OCI-LY7 (cell line): ENCODE measurements around the gene TCAP.

Experiments
- EZH2phosphoT487 ChIP-seq: fragments of 200-600 bp; sonication (generic); IDR thresholded peaks from 2 replicates; pipeline ENCODE4 v1.6.1; 2018; ENCODE audit warnings: low read depth, borderline replicate concordance, mild to moderate bottlenecking, mixed run types, antibody characterized with exemption, low read length, moderate library complexity, mixed read lengths
- TF ChIP-seq, protein P1 (sequence below): fragments of 200-600 bp; sonication (generic); conservative IDR thresholded peaks from 2 replicates; pipeline ENCODE4 v1.5.1; 2014; ENCODE audit warnings: mild to moderate bottlenecking, antibody characterized with exemption, low read length, moderate library complexity, mixed read lengths

DNA sequence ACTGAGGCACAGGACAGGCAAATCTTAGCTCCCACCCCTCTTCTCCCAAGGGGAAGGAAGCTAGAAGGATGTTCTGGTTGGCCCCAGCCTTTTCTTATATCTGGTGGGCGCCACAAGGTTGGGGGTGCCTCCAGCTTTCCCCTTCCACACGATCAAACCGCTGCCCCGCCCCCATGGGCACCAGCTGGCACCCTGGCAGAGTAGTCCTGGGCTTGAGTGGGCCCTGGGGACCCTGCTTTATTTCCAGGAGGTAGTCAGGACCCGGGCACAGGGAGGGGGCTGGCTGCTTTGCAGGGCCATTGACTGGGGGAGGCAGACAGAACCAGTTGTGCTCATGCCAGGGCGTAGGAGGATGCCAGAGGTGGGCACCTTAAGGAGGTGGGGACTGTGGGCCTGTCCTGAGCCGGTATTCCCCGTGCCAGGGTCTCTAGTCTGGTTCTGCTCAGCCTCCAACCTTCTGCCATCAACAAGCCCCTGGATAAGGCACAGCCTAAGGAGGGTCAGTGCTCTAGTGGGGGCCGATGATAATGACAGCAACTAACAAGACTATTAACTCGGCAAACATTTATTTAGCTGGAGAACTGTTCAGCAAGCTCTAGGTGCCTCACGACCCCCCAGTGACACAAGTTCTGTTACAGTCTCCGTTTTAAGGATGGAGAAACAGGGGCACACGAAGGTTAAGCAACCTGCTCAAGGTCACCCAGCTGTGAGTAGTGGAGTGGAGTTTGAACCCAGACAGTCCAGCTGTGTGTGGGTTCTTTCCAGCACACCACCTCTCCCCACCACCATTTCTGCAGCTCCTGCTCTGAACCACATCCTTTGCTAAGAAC, 46.0 kb upstream of the TCAP start:
- TF ChIP-seq EZH2phosphoT487: no peak
- TF ChIP-seq, protein P1, sequence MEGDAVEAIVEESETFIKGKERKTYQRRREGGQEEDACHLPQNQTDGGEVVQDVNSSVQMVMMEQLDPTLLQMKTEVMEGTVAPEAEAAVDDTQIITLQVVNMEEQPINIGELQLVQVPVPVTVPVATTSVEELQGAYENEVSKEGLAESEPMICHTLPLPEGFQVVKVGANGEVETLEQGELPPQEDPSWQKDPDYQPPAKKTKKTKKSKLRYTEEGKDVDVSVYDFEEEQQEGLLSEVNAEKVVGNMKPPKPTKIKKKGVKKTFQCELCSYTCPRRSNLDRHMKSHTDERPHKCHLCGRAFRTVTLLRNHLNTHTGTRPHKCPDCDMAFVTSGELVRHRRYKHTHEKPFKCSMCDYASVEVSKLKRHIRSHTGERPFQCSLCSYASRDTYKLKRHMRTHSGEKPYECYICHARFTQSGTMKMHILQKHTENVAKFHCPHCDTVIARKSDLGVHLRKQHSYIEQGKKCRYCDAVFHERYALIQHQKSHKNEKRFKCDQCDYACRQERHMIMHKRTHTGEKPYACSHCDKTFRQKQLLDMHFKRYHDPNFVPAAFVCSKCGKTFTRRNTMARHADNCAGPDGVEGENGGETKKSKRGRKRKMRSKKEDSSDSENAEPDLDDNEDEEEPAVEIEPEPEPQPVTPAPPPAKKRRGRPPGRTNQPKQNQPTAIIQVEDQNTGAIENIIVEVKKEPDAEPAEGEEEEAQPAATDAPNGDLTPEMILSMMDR: no peak
